Measurements from ENCODE around the gene ABAT.

ABAT gene

GRCh38 chr16:8665529-8665928 is 8.9 kb upstream of the ABAT start:
- intact Hi-C loops (cut with DNase I; ENCODE audit: low total_unique reads) = no loop called here
- Histone ChIP-seq H3K36me3 (peaks cover 5 to 44% (median 29%) of the 10 kb centered on the region in 3 donors), H3K27me3 (no peaks in the 10 kb centered on the region), H3K4me1 (no peaks in the 10 kb centered on the region), H3K4me3 (no peak overlapping the region), H3K27ac (no peak overlapping the region), H3K9me3 (no peaks in the 10 kb centered on the region)
- no peak for TF ChIP-seq CTCF (IDR thresholded peaks at IDR 0.05)
- DNase-seq = no peak

- no peak for TF ChIP-seq CTCF (IDR thresholded peaks at IDR 0.05)
- Histone ChIP-seq H3K36me3 (peaks cover 5 to 44% (median 29%) of the 10 kb centered on the region in 3 donors), H3K4me1 (no peaks in the 10 kb centered on the region), H3K27me3 (no peaks in the 10 kb centered on the region), H3K27ac (no peak overlapping the region), H3K4me3 (no peak overlapping the region), H3K9me3 (no peaks in the 10 kb centered on the region)
- DNase-seq = no peak
- intact Hi-C loops (cut with DNase I; ENCODE audit: low total_unique reads) = no loop called here
Measured at GRCh38 chr16:8667492-8667891, 6.9 kb upstream of the ABAT start.

- TF ChIP-seq CTCF (IDR thresholded peaks at IDR 0.05) = no peak
- DNase-seq = no peak
- Histone ChIP-seq H3K27ac (no peak overlapping the region), H3K27me3 (no peaks in the 10 kb centered on the region), H3K4me1 (no peaks in the 10 kb centered on the region), H3K36me3 (peaks cover 5 to 44% (median 29%) of the 10 kb centered on the region in 3 donors), H3K9me3 (no peaks in the 10 kb centered on the region), H3K4me3 (no peak overlapping the region)
- intact Hi-C loops (cut with DNase I; ENCODE audit: low total_unique reads) = no loop called here
Measured at GRCh38 chr16:8668113-8668512, 6.3 kb upstream of the ABAT start.

DNA sequence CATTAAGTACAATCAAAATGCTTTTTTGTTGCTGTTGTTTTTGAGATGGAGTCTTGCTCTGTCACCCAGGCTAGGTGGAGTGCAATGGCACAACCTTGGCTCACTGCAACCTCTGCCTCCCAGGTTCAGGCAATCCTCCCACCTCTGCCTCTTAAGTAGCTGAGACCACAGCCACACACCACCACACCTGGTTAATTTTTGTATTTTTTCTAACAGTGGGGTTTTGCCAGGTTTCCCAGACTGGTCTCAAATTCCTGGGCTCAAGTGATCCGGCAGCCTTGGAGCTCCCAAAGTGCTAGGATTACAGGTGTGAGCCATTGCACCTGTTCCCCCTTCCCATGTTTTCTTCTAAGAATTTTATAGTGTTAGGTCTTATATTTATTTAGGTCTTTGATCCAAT is 4.9 kb upstream of the ABAT start:
- H3K27ac ChIP-seq = no peak overlapping the region
- H3K4me1 ChIP-seq = peaks cover 0 to 5% (median 2%) of the 10 kb centered on the region in 4 donors
- no peak for DNase-seq
- no peaks in the 10 kb centered on the region for H3K27me3 ChIP-seq
- H3K9me3 ChIP-seq = no peaks in the 10 kb centered on the region
- TF ChIP-seq CTCF (IDR thresholded peaks at IDR 0.05) = no peak
- no peak overlapping the region for H3K4me3 ChIP-seq
- peaks cover 5 to 32% (median 20%) of the 10 kb centered on the region in 3 donors for H3K36me3 ChIP-seq
- intact Hi-C loops (cut with DNase I; ENCODE audit: low total_unique reads) = no loop called here

DNA sequence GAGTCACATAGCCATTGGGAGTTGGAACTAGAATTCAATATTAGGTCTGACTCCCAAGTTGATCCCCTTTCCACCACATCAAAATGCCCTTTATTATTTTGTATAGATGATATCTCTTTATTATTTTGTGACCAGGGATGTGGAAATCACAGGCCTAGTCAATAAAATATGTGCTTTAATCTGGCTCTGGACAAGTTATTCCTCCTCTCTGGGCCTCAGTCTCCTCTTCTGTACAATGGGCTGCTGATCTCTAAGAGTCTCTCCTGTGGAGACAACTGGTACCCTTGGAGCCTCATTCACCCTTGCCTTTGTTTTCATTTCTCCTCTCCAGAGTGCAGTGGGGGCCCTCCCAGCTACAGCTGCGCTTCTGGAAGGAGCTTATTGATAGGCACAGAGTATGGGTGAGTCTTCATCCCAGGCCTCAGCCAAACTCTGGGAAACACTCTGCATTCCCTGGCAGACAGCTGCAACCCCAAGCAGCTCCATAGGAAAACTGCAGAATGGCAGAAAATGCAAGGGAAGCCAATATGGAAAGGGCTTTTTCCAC is 4.3 kb upstream of the ABAT start:
- H3K9me3 ChIP-seq = no peaks in the 10 kb centered on the region
- H3K36me3 ChIP-seq = peaks cover 0 to 26% (median 16%) of the 10 kb centered on the region in 3 donors
- intact Hi-C loops (cut with DNase I; ENCODE audit: low total_unique reads) = loop anchor here (5.0 to 10.0 kb wide), 3 partner anchors 125 to 415 kb away; partner anchors contain the start of genes CARHSP1, PMM2 and TMEM186
- H3K27ac ChIP-seq = no peak overlapping the region
- H3K4me3 ChIP-seq = no peak overlapping the region
- H3K27me3 ChIP-seq = no peaks in the 10 kb centered on the region
- peaks cover 0 to 9% (median 6%) of the 10 kb centered on the region in 4 donors for H3K4me1 ChIP-seq
- no peak for TF ChIP-seq CTCF (IDR thresholded peaks at IDR 0.05)
- no peak for DNase-seq

Data from tibial artery (tissue), 4 donors.